ENCODE measurements around the gene MARK3. TPM values are rescaled to one million over a fixed set of nuclear protein-coding genes. Genes with fewer than 3 reads are reported as not detected.
A peak's percentile ranks its signal among the peaks of the same experiment; 100 is the strongest.

MARK3 gene
- total and polyA plus RNA-seq, 2 of the 4 experiments (the other 2 are of a cell fraction), result 78.5 to 80.5 TPM

DNA sequence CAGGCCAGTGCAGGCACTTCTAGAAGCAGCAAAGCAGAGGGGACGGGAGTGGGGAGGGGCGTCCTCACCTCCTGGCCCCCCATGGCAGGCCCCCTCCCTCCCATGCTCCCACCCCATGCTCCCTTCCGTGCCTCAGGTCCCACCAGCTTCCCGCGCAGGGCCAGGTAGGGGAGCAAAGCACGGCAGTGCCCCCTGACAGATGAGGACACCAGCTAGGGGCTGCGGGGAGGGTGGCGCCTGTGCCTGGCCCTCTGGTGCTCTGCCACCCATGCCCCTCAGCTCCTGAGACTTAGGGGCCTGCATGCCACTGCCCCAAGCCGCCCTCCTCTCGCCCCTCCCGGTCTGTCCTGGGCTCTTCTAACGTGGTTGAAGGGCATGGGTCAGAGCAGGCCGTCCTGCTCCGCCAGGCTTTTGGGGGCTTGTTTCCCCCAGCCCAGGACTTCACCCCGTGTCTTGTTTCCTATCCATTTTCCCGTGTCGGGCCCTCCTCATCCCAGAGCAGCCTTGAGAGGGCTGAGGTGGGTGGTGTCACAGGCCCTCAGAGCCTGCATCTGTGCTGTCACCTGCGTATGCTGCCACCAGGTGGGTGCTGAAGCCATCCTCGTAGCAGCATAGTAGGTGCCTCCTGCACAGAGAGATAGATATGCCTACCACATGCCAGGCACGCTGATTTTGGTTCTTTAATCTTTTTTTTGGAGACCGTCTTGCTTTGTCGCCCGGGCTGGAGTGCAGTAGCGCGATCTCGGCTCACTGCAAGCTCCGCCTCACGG, 154.0 kb downstream of the MARK3 start:
- Histone ChIP-seq H3K56ac (ENCODE audit: extremely low read depth, insufficient read depth, low read length) (no peak overlapping the region; the same call in 1 of the 2 replicates), H4K8ac (ENCODE audit: low read depth in 2 of 2, low read length in 2 of 2) (peak overlapping the region in 1 of 2 experiments; percentile 62; a peak in 2 of 4 replicates), H3K4ac (ENCODE audit: low read depth, low read length) (peak overlapping the region; percentile 90), H3K27ac (ENCODE audit: insufficient read depth, low read length) (no peak overlapping the region), H4K5ac (ENCODE audit: low read depth, low read length) (no peak overlapping the region), H2AK9ac (replicated peaks; ENCODE audit: low read depth, low read length, poor library complexity) (peak overlapping the region; percentile 76), H4K91ac (ENCODE audit: insufficient read depth, low read depth, low read length) (peak overlapping the region; percentile 49; the same call in 1 of the 2 replicates), H3K14ac (replicated peaks; ENCODE audit: low read depth, low read length) (no peak overlapping the region), H3K36me3 (ENCODE audit: control insufficient read depth, insufficient read depth, low read length) (peaks cover 7% of the 10 kb centered on the region; the same call in 1 of the 2 replicates), H2AFZ (replicated peaks; ENCODE audit: low read length, poor library complexity) (peak overlapping the region; percentile 68), H3K4me3 (ENCODE audit: insufficient read depth, low read depth, low read length) (no peak overlapping the region), H3K9me3 (ENCODE audit: control insufficient read depth, insufficient read depth, low read length) (no peaks in the 10 kb centered on the region), H3K27me3 (ENCODE audit: control insufficient read depth, insufficient read depth, low read length) (no peaks in the 10 kb centered on the region), H2BK5ac (ENCODE audit: low read depth, low read length, poor library complexity, severe bottlenecking) (peak overlapping the region; percentile 49), H2BK120ac (ENCODE audit: low read depth, low read length) (peak overlapping the region; percentile 61; the same call in 1 of the 2 replicates), H2BK15ac (ENCODE audit: low read depth, low read length) (peak overlapping the region; percentile 14; the same call in 1 of the 3 replicates), H3K18ac (ENCODE audit: low read depth, low read length) (no peak overlapping the region), H3K4me2 (ENCODE audit: low read depth, low read length) (no peak overlapping the region), H4K20me1 (ENCODE audit: insufficient read depth, low read length) (no peaks in the 10 kb centered on the region), H3K9me1 (ENCODE audit: insufficient read depth, low read length) (no peaks in the 10 kb centered on the region), H3K4me1 (ENCODE audit: control insufficient read depth, insufficient read depth, low read length) (peaks cover 25% of the 10 kb centered on the region), H3K9ac (ENCODE audit: low read depth, low read length) (no peak overlapping the region), H3K23ac (ENCODE audit: low read depth, low read length) (no peak overlapping the region), H2AK5ac (ENCODE audit: low read depth, low read length) (peak overlapping the region; percentile 91), H2BK20ac (ENCODE audit: low read depth, low read length) (peak overlapping the region; percentile 42; the same call in 1 of the 2 replicates), H3K79me1 (ENCODE audit: low read depth in 1 of 2, low read length in 2 of 2) (no peaks in the 10 kb centered on the region; a peak in 1 of 4 replicates)
- intact Hi-C loops (cut with micrococcal nuclease), result no loop called here
- in situ Hi-C loops (cut with MboI; ENCODE audit: low sequenced_read_pairs), result no loop called here
- DNase-seq (no peak), ATAC-seq (ENCODE audit: low read depth) (no peak)
- 91% methylated on average over 9 of the region's 28 CpGs; no CpG with 5 or more reads in 1 of the 2 experiments for WGBS, 2 experiments (ENCODE audit: extremely low coverage in 2 of 2, insufficient read length in 1 of 2)
- CTCF ChIA-PET, result no interaction called here
- no TSS peak for BruUV-seq (replicated peaks)
- POLR2A ChIA-PET (ENCODE audit: unreplicated experiment), result no interaction called here
- TF ChIP-seq RFX5 (IDR thresholded peaks at IDR 0.05; ENCODE audit: low read depth, low read length) (no peak), BHLHE40 (IDR thresholded peaks at IDR 0.05; ENCODE audit: low read depth, low read length) (no peak), NFE2L2 (IDR thresholded peaks at IDR 0.05; ENCODE audit: low read depth, low read length) (no peak), RAD21 (IDR thresholded peaks at IDR 0.05; ENCODE audit: low read length) (no peak), MAZ (IDR thresholded peaks at IDR 0.05; ENCODE audit: borderline replicate concordance, low read depth, low read length) (no peak), MXI1 (IDR thresholded peaks at IDR 0.05; ENCODE audit: borderline replicate concordance, low read depth, low read length) (no peak), MAFK (IDR thresholded peaks at IDR 0.05; ENCODE audit: low read depth, low read length) (no peak), CTCF (conservative IDR thresholded peaks at IDR 0.05; ENCODE audit: low read depth, low read length) (no peak)
- TF ChIP-seq, protein P1, sequence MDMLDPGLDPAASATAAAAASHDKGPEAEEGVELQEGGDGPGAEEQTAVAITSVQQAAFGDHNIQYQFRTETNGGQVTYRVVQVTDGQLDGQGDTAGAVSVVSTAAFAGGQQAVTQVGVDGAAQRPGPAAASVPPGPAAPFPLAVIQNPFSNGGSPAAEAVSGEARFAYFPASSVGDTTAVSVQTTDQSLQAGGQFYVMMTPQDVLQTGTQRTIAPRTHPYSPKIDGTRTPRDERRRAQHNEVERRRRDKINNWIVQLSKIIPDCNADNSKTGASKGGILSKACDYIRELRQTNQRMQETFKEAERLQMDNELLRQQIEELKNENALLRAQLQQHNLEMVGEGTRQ (IDR thresholded peaks at IDR 0.05; ENCODE audit: low read depth, low read length), result no peak
- dilution Hi-C loops (cut with HindIII; ENCODE audit: low sequenced_read_pairs, unreplicated experiment), result no loop called here

Measured in IMR-90 (cell line).